ENCODE data around the gene EHD4. TPM values are rescaled to one million over a fixed set of nuclear protein-coding genes. Genes with fewer than 3 reads are reported as not detected.

EHD4 gene
- total RNA-seq, 1 experiment from 2014 or later: 22.0 TPM

- Histone ChIP-seq H3K4me3 (ENCODE audit: insufficient read depth, low read depth, low read length) (no peak overlapping the region), H3K36me3 (replicated peaks; ENCODE audit: control insufficient read depth, insufficient read depth, low read length) (no peaks in the 10 kb centered on the region), H3K27me3 (ENCODE audit: control insufficient read depth, insufficient read depth, low read length) (no peaks in the 10 kb centered on the region)
- DNase-seq: no peak
Observed at GRCh38 chr15:41965441-41966413, 6.6 kb downstream of the EHD4 start.

GRCh38 chr15:41961595-41962202 lies 10.7 kb downstream of the EHD4 start:
- no peak for DNase-seq
- Histone ChIP-seq H3K36me3 (replicated peaks; ENCODE audit: control insufficient read depth, insufficient read depth, low read length) (no peaks in the 10 kb centered on the region), H3K4me3 (ENCODE audit: insufficient read depth, low read depth, low read length) (no peak overlapping the region), H3K27me3 (ENCODE audit: control insufficient read depth, insufficient read depth, low read length) (no peaks in the 10 kb centered on the region)

GRCh38 chr15:41961001-41961518 lies 11.3 kb downstream of the EHD4 start:
- Histone ChIP-seq H3K27me3 (ENCODE audit: control insufficient read depth, insufficient read depth, low read length) (no peaks in the 10 kb centered on the region), H3K4me3 (ENCODE audit: insufficient read depth, low read depth, low read length) (no peak overlapping the region), H3K36me3 (replicated peaks; ENCODE audit: control insufficient read depth, insufficient read depth, low read length) (no peaks in the 10 kb centered on the region)
- DNase-seq: no peak

GRCh38 chr15:41958002-41958420 lies 14.3 kb downstream of the EHD4 start:
- Histone ChIP-seq H3K36me3 (replicated peaks; ENCODE audit: control insufficient read depth, insufficient read depth, low read length) (peaks cover 7% of the 10 kb centered on the region), H3K4me3 (ENCODE audit: insufficient read depth, low read depth, low read length) (no peak overlapping the region), H3K27me3 (ENCODE audit: control insufficient read depth, insufficient read depth, low read length) (no peaks in the 10 kb centered on the region)
- DNase-seq: no peak

GRCh38 chr15:41957021-41957897 lies 15.1 kb downstream of the EHD4 start:
- no peak for DNase-seq
- no peak overlapping the region for H3K4me3 ChIP-seq (ENCODE audit: insufficient read depth, low read depth, low read length)
- H3K27me3 ChIP-seq (ENCODE audit: control insufficient read depth, insufficient read depth, low read length): no peaks in the 10 kb centered on the region

GRCh38 chr15:41955807-41956525 lies 16.4 kb downstream of the EHD4 start:
- peaks cover 15% of the 10 kb centered on the region for H3K36me3 ChIP-seq (replicated peaks; ENCODE audit: control insufficient read depth, insufficient read depth, low read length)
- H3K27me3 ChIP-seq (ENCODE audit: control insufficient read depth, insufficient read depth, low read length): no peaks in the 10 kb centered on the region
- peak; percentile 80 for DNase-seq
- H3K4me3 ChIP-seq (ENCODE audit: insufficient read depth, low read depth, low read length): no peak overlapping the region

More at GRCh38 chr15:41957021-41957897, 15.1 kb downstream of the EHD4 start:
- H3K36me3 ChIP-seq (replicated peaks; ENCODE audit: control insufficient read depth, insufficient read depth, low read length): peaks cover 11% of the 10 kb centered on the region

- DNase-seq: no peak
- H3K27me3 ChIP-seq (ENCODE audit: control insufficient read depth, insufficient read depth, low read length): no peaks in the 10 kb centered on the region
- no peak overlapping the region for H3K4me3 ChIP-seq (ENCODE audit: insufficient read depth, low read depth, low read length)
- H3K36me3 ChIP-seq (replicated peaks; ENCODE audit: control insufficient read depth, insufficient read depth, low read length): peaks cover 16% of the 10 kb centered on the region
Observed at GRCh38 chr15:41955100-41955499, 17.3 kb downstream of the EHD4 start.

- Histone ChIP-seq H3K27me3 (ENCODE audit: control insufficient read depth, insufficient read depth, low read length) (no peaks in the 10 kb centered on the region), H3K4me3 (ENCODE audit: insufficient read depth, low read depth, low read length) (no peak overlapping the region), H3K36me3 (replicated peaks; ENCODE audit: control insufficient read depth, insufficient read depth, low read length) (peaks cover 16% of the 10 kb centered on the region)
- no peak for DNase-seq
Observed at GRCh38 chr15:41954036-41954435, 18.3 kb downstream of the EHD4 start.

- Histone ChIP-seq H3K27me3 (ENCODE audit: control insufficient read depth, insufficient read depth, low read length) (no peaks in the 10 kb centered on the region), H3K36me3 (replicated peaks; ENCODE audit: control insufficient read depth, insufficient read depth, low read length) (peaks cover 16% of the 10 kb centered on the region), H3K4me3 (ENCODE audit: insufficient read depth, low read depth, low read length) (no peak overlapping the region)
- no peak for DNase-seq
Observed at GRCh38 chr15:41952013-41952563, 20.3 kb downstream of the EHD4 start.

GRCh38 chr15:41951571-41951970 lies 20.8 kb downstream of the EHD4 start:
- H3K27me3 ChIP-seq (ENCODE audit: control insufficient read depth, insufficient read depth, low read length): no peaks in the 10 kb centered on the region
- DNase-seq: no peak
- H3K36me3 ChIP-seq (replicated peaks; ENCODE audit: control insufficient read depth, insufficient read depth, low read length): peaks cover 16% of the 10 kb centered on the region
- no peak overlapping the region for H3K4me3 ChIP-seq (ENCODE audit: insufficient read depth, low read depth, low read length)

GRCh38 chr15:41950489-41950888 lies 21.9 kb downstream of the EHD4 start:
- DNase-seq: no peak
- H3K4me3 ChIP-seq (ENCODE audit: insufficient read depth, low read depth, low read length): no peak overlapping the region
- no peaks in the 10 kb centered on the region for H3K27me3 ChIP-seq (ENCODE audit: control insufficient read depth, insufficient read depth, low read length)
- peaks cover 16% of the 10 kb centered on the region for H3K36me3 ChIP-seq (replicated peaks; ENCODE audit: control insufficient read depth, insufficient read depth, low read length)

- H3K36me3 ChIP-seq (replicated peaks; ENCODE audit: control insufficient read depth, insufficient read depth, low read length): peaks cover 16% of the 10 kb centered on the region
- DNase-seq: no peak
- H3K4me3 ChIP-seq (ENCODE audit: insufficient read depth, low read depth, low read length): no peak overlapping the region
- no peaks in the 10 kb centered on the region for H3K27me3 ChIP-seq (ENCODE audit: control insufficient read depth, insufficient read depth, low read length)
Observed at GRCh38 chr15:41950127-41950483, 22.3 kb downstream of the EHD4 start.

- Histone ChIP-seq H3K27me3 (ENCODE audit: control insufficient read depth, insufficient read depth, low read length) (no peaks in the 10 kb centered on the region), H3K36me3 (replicated peaks; ENCODE audit: control insufficient read depth, insufficient read depth, low read length) (peaks cover 16% of the 10 kb centered on the region), H3K4me3 (ENCODE audit: insufficient read depth, low read depth, low read length) (no peak overlapping the region)
- DNase-seq: no peak
Observed at GRCh38 chr15:41949401-41950126, 22.8 kb downstream of the EHD4 start.

All from H7 (cell line).